Parathyroid adenoma (tissue), 2 donors: Measurements from ENCODE around the gene SRSF8.

Source experiments
- H2AFZ ChIP-seq: fragments of 300-600 bp; sonication (generic); one replicate; pipeline ENCODE4 v1.7.0; 2017; ENCODE audit warnings: antibody characterized with exemption, mild to moderate bottlenecking
- H3K27ac ChIP-seq: fragments of 300-600 bp; sonication (generic); one replicate; pipeline ENCODE4 v1.7.0; 2017
- H3K27me3 ChIP-seq: fragments of 300-600 bp; sonication (generic); one replicate; pipeline ENCODE4 v1.7.0; 2017; ENCODE audit warnings: low read length; ENCODE audit not compliant: control insufficient read depth, insufficient read depth
- H3K36me3 ChIP-seq: fragments of 300-600 bp; sonication (generic); one replicate; pipeline ENCODE4 v1.7.0; 2017; ENCODE audit warnings: low read length; ENCODE audit not compliant: control insufficient read depth, insufficient read depth
- H3K4me1 ChIP-seq: fragments of 300-600 bp; sonication (generic); one replicate; pipeline ENCODE4 v1.7.0; 2017; ENCODE audit warnings: control low read depth
- H3K4me2 ChIP-seq: fragments of 300-600 bp; sonication (generic); one replicate; pipeline ENCODE4 v1.7.0; 2017; ENCODE audit warnings: low read length
- H3K4me3 ChIP-seq: fragments of 300-600 bp; sonication (generic); one replicate; pipeline ENCODE4 v1.7.0; 2017; ENCODE audit warnings: low read depth, low read length
- H3K79me2 ChIP-seq: fragments of 300-600 bp; sonication (generic); one replicate; pipeline ENCODE4 v1.7.0; 2017; ENCODE audit warnings: control low read depth
- H3K9ac ChIP-seq: fragments of 300-600 bp; sonication (generic); one replicate; pipeline ENCODE4 v1.7.0; 2017; ENCODE audit warnings: mild to moderate bottlenecking
- H3K9me3 ChIP-seq: fragments of 300-600 bp; sonication (generic); one replicate; pipeline ENCODE4 v1.7.0; 2017; ENCODE audit warnings: low read length; ENCODE audit not compliant: control insufficient read depth
- CTCF ChIP-seq: fragments of 300-600 bp; sonication (generic); IDR thresholded peaks from one replicate; pipeline ENCODE4 v1.7.0; 2017; ENCODE audit warnings: antibody characterized with exemption, mild to moderate bottlenecking
- donor health status: primary hyperparathyroidism.

Gene SRSF8

GRCh38 chr11:95098826-95099225 lies 32.1 kb downstream of the SRSF8 start:
- no peaks in the 10 kb centered on the region for H3K27me3 ChIP-seq
- no peak overlapping the region for H3K27ac ChIP-seq
- H3K36me3 ChIP-seq, result no peaks in the 10 kb centered on the region
- no peak overlapping the region for H2AFZ ChIP-seq
- H3K4me1 ChIP-seq, result peaks cover 10% of the 10 kb centered on the region
- H3K9ac ChIP-seq, result no peak overlapping the region
- H3K9me3 ChIP-seq, result no peaks in the 10 kb centered on the region
- no peak overlapping the region for H3K4me3 ChIP-seq
- H3K79me2 ChIP-seq, result peaks cover 20% of the 10 kb centered on the region
- H3K4me2 ChIP-seq, result no peak overlapping the region
- no peak for TF ChIP-seq CTCF

- H3K27ac ChIP-seq, result no peak overlapping the region
- H3K27me3 ChIP-seq, result no peaks in the 10 kb centered on the region
- H3K4me1 ChIP-seq, result peaks cover 17% of the 10 kb centered on the region
- peaks cover 20% of the 10 kb centered on the region for H3K79me2 ChIP-seq
- H2AFZ ChIP-seq, result no peak overlapping the region
- H3K4me3 ChIP-seq, result no peak overlapping the region
- H3K4me2 ChIP-seq, result no peak overlapping the region
- H3K9me3 ChIP-seq, result no peaks in the 10 kb centered on the region
- H3K9ac ChIP-seq, result no peak overlapping the region
- TF ChIP-seq CTCF, result no peak
- H3K36me3 ChIP-seq, result no peaks in the 10 kb centered on the region
These were observed 33.5 kb downstream of the SRSF8 start for GRCh38 chr11:95100191-95100648.

- no peak for TF ChIP-seq CTCF
- Histone ChIP-seq H3K9ac (no peak overlapping the region), H3K79me2 (peaks cover 20% of the 10 kb centered on the region)
These were observed 34.3 kb downstream of the SRSF8 start for GRCh38 chr11:95100856-95101507.

GRCh38 chr11:95101935-95102334 lies 35.2 kb downstream of the SRSF8 start:
- no peaks in the 10 kb centered on the region for H3K27me3 ChIP-seq

More at GRCh38 chr11:95100856-95101507, 34.3 kb downstream of the SRSF8 start:
- no peaks in the 10 kb centered on the region for H3K9me3 ChIP-seq
- H3K4me1 ChIP-seq, result peaks cover 18% of the 10 kb centered on the region
- H2AFZ ChIP-seq, result no peak overlapping the region
- no peak overlapping the region for H3K4me2 ChIP-seq
- no peaks in the 10 kb centered on the region for H3K27me3 ChIP-seq
- H3K4me3 ChIP-seq, result no peak overlapping the region
- no peak overlapping the region for H3K27ac ChIP-seq
- no peaks in the 10 kb centered on the region for H3K36me3 ChIP-seq

More at GRCh38 chr11:95101935-95102334, 35.2 kb downstream of the SRSF8 start:
- H3K9ac ChIP-seq, result no peak overlapping the region
- H3K4me1 ChIP-seq, result peaks cover 24% of the 10 kb centered on the region
- H3K79me2 ChIP-seq, result peaks cover 20% of the 10 kb centered on the region
- H3K9me3 ChIP-seq, result no peaks in the 10 kb centered on the region
- H2AFZ ChIP-seq, result no peak overlapping the region
- no peak overlapping the region for H3K4me3 ChIP-seq
- TF ChIP-seq CTCF, result no peak
- no peaks in the 10 kb centered on the region for H3K36me3 ChIP-seq
- H3K27ac ChIP-seq, result no peak overlapping the region
- no peak overlapping the region for H3K4me2 ChIP-seq
